GM21360 (cell line): ENCODE measurements around the gene C10orf95.
"Not testable (repeated sequence)": the region's sequence is repeated elsewhere in the genome, so short reads cannot be mapped to it uniquely, and the experiment has no call there.

Experiments used
- ATAC-seq: cut with Tn5 transposase; IDR thresholded peaks from one replicate; pipeline ENCODE4 v1.9.1; 2021; ENCODE audit warnings: mild to moderate bottlenecking, moderate library complexity; ENCODE audit not compliant: unreplicated experiment

The C10orf95 gene

GRCh38 chr10:102451105-102451969 lies at the start of gene C10orf95:
TSS of gene C10orf95 (minus strand) at chr10:102451543. CDS start at chr10:102451093, 450 bp downstream.
- no peak for ATAC-seq

GRCh38 chr10:102500686-102501085 lies 49.3 kb upstream of the C10orf95 start:
- not testable (repeated sequence) for ATAC-seq

- no peak for ATAC-seq
Observed at GRCh38 chr10:102499356-102499755, 48.0 kb upstream of the C10orf95 start.

GRCh38 chr10:102497545-102497944 lies 46.2 kb upstream of the C10orf95 start:
- no peak for ATAC-seq

GRCh38 chr10:102493771-102494170 lies 42.4 kb upstream of the C10orf95 start:
- ATAC-seq = no peak

- no peak for ATAC-seq
Observed at GRCh38 chr10:102492983-102493382, 41.6 kb upstream of the C10orf95 start.

GRCh38 chr10:102492344-102492939 lies 41.1 kb upstream of the C10orf95 start:
- no peak for ATAC-seq

- ATAC-seq = no peak
Observed at GRCh38 chr10:102491136-102491535, 39.8 kb upstream of the C10orf95 start.

- no peak for ATAC-seq
Observed at GRCh38 chr10:102485093-102485784, 33.9 kb upstream of the C10orf95 start.

- no peak for ATAC-seq
Observed at GRCh38 chr10:102484021-102484420, 32.7 kb upstream of the C10orf95 start.

GRCh38 chr10:102480396-102480795 lies 29.1 kb upstream of the C10orf95 start:
- no peak for ATAC-seq

GRCh38 chr10:102479651-102480050 lies 28.3 kb upstream of the C10orf95 start:
- no peak for ATAC-seq

- no peak for ATAC-seq
Observed at GRCh38 chr10:102476466-102477141, 25.3 kb upstream of the C10orf95 start.

- no peak for ATAC-seq
Observed at GRCh38 chr10:102475451-102476040, 24.2 kb upstream of the C10orf95 start.

- no peak for ATAC-seq
Observed at GRCh38 chr10:102473445-102474331, 22.3 kb upstream of the C10orf95 start.

- no peak for ATAC-seq
Observed at GRCh38 chr10:102470579-102471546, 19.5 kb upstream of the C10orf95 start.

- ATAC-seq = no peak
Observed at GRCh38 chr10:102468683-102469082, 17.3 kb upstream of the C10orf95 start.

- ATAC-seq = no peak
Observed at GRCh38 chr10:102467971-102468438, 16.7 kb upstream of the C10orf95 start.
